Upper lobe of left lung (tissue), 6 donors: ENCODE measurements around the gene ERGIC2. TPM values are rescaled to one million over a fixed set of nuclear protein-coding genes. Genes with fewer than 3 reads are reported as not detected.

ENCODE experiments used
- ATAC-seq, 2 donors: fragments of 200-7000 bp; cut with Tn5 transposase; one replicate each; pipeline ENCODE4 v1.9.1; 2022; ENCODE audit warnings: mild to moderate bottlenecking in 2 of 2, moderate library complexity in 2 of 2; ENCODE audit not compliant: low FRiP score in 2 of 2
- DNase-seq, 2 donors: peaks; one replicate each; pipeline ENCODE4 v3.0.0-alpha.2; 2019 to 2020
- H3K27ac ChIP-seq, 4 donors: fragments of 200-600 bp; sonication (generic); one replicate each; pipeline ENCODE4 v1.5.1; 2016 to 2019
- H3K27me3 ChIP-seq, 4 donors: fragments of 200-600 bp; sonication (generic); one replicate each; pipeline ENCODE4 v1.5.1; 2017 to 2019
- H3K36me3 ChIP-seq, 4 donors: fragments of 200-600 bp; sonication (generic); one replicate each; pipeline ENCODE4 v1.5.1; 2016 to 2019
- H3K4me1 ChIP-seq, 4 donors: fragments of 200-600 bp; sonication (generic); one replicate each; pipeline ENCODE4 v1.5.1; 2018 to 2019
- H3K4me3 ChIP-seq, 4 donors: fragments of 200-600 bp; sonication (generic); one replicate each; pipeline ENCODE4 v1.5.1; 2017 to 2019; ENCODE audit warnings: mild to moderate bottlenecking in 2 of 4, moderate library complexity in 1 of 4
- H3K9me3 ChIP-seq, 4 donors: fragments of 200-600 bp; sonication (generic); one replicate each; pipeline ENCODE4 v1.5.1; 2018 to 2019
- EP300 ChIP-seq, 4 donors: sonication (generic); formaldehyde crosslinking; IDR thresholded peaks; one replicate each; pipeline ENCODE4 v1.5.1; 2017; ENCODE audit warnings: antibody characterized with exemption in 4 of 4, control low read depth in 2 of 4
- POLR2A ChIP-seq, 4 donors: fragments of 450-650 bp; IDR thresholded peaks; one replicate each; pipeline ENCODE4 v1.5.1; 2016 to 2017; ENCODE audit warnings: antibody characterized with exemption in 4 of 4, mild to moderate bottlenecking in 2 of 4
- POLR2AphosphoS5 ChIP-seq, 2 donors: sonication (generic); formaldehyde crosslinking; IDR thresholded peaks; one replicate each; pipeline ENCODE4 v1.5.1; 2017; ENCODE audit warnings: antibody characterized with exemption in 2 of 2
- WGBS, 2 donors: methylation state at CpG; one replicate each; pipeline ENCODE4 v1.1.5; 2017 to 2018; 5-methylcytosine and 5-hydroxymethylcytosine counted together
- total RNA-seq, 6 donors: library from RNA; depleted of rRNA in 4 of 6; stranded (reverse); fragments of >200 nt in 4 of 6; gene quantifications; one replicate each; pipeline versions ENCODE4 v1.1.0 to v1.2.1, GENCODE V29; 2016 to 2021
- TF ChIP-seq, protein P1 (sequence below), 6 experiments: fragments of 450-650 bp in 4 of 6; fragments of 200-600 bp in 2 of 6; sonication (generic) in 2 of 6; IDR thresholded peaks; one replicate each; pipeline ENCODE4 v1.5.1; 2016 to 2019; ENCODE audit warnings: antibody characterized with exemption in 6 of 6
- donor health status: DM: no; HTN: no; CAD: no; lungs with moderate emphysema.
- donor health status: DM: no; HTN: yes; CAD: no; lungs with severe emphysema.

Gene ERGIC2
- total RNA-seq, 6 donors from 2014 or later = 9.4 to 64.7 (median 41.3) TPM

- no peaks in the 10 kb centered on the region for H3K27me3 ChIP-seq
- TF ChIP-seq POLR2AphosphoS5 (IDR thresholded peaks at IDR 0.05) = no peak
- no peak for TF ChIP-seq POLR2A (IDR thresholded peaks at IDR 0.05)
- no peak for TF ChIP-seq EP300 (IDR thresholded peaks at IDR 0.05)
- H3K4me3 ChIP-seq = no peak overlapping the region
- H3K9me3 ChIP-seq = no peaks in the 10 kb centered on the region
- H3K27ac ChIP-seq = no peak overlapping the region
- H3K4me1 ChIP-seq = peaks cover 12 to 22% (median 13%) of the 10 kb centered on the region in 4 donors
- WGBS, 2 donors = 92 to 96% methylated on average over 2 of the region's 2 CpGs
- no peak for DNase-seq
- H3K36me3 ChIP-seq = peaks cover 0 to 3% (median 0%) of the 10 kb centered on the region in 4 donors
- no peak for ATAC-seq
These were observed 1.3 kb upstream of the ERGIC2 start for GRCh38 chr12:29382251-29382650.

DNA sequence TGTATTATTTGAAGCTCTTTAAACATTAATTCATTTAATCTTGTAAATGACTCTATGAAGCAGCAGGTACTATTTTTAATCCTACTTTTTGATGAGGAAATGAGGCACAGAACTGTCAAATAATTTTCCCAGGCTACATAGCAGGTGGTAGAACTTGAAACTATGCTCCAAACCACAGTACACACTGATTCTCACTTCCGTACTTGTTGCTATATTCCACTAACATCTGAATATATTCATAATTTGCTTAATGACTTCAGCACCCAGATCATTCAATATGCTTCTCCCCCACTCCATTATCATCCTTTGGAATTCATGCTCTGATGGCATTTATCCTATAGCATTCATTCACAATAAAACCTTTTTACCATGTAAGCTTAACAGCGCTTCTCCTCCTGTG lies 4.9 kb downstream of the ERGIC2 start:
- TF ChIP-seq, protein P1, sequence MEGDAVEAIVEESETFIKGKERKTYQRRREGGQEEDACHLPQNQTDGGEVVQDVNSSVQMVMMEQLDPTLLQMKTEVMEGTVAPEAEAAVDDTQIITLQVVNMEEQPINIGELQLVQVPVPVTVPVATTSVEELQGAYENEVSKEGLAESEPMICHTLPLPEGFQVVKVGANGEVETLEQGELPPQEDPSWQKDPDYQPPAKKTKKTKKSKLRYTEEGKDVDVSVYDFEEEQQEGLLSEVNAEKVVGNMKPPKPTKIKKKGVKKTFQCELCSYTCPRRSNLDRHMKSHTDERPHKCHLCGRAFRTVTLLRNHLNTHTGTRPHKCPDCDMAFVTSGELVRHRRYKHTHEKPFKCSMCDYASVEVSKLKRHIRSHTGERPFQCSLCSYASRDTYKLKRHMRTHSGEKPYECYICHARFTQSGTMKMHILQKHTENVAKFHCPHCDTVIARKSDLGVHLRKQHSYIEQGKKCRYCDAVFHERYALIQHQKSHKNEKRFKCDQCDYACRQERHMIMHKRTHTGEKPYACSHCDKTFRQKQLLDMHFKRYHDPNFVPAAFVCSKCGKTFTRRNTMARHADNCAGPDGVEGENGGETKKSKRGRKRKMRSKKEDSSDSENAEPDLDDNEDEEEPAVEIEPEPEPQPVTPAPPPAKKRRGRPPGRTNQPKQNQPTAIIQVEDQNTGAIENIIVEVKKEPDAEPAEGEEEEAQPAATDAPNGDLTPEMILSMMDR (IDR thresholded peaks at IDR 0.05) = no peak
- TF ChIP-seq POLR2A (IDR thresholded peaks at IDR 0.05) (no peak), EP300 (IDR thresholded peaks at IDR 0.05) (no peak), POLR2AphosphoS5 (IDR thresholded peaks at IDR 0.05) (no peak)
- DNase-seq (no peak), ATAC-seq (no peak)
- Histone ChIP-seq H3K36me3 (peaks cover 0 to 4% (median 1%) of the 10 kb centered on the region in 4 donors), H3K27ac (no peak overlapping the region), H3K9me3 (no peaks in the 10 kb centered on the region), H3K4me3 (no peak overlapping the region), H3K4me1 (peaks cover 10 to 22% (median 12%) of the 10 kb centered on the region in 4 donors), H3K27me3 (no peaks in the 10 kb centered on the region)
- whole genome bisulfite sequencing, 2 donors = 93 to 96% methylated on average over 2 of the region's 2 CpGs

- Histone ChIP-seq H3K27me3 (no peaks in the 10 kb centered on the region), H3K27ac (no peak overlapping the region), H3K4me1 (peaks cover 8 to 18% (median 9%) of the 10 kb centered on the region in 4 donors), H3K36me3 (peaks cover 0 to 16% (median 1%) of the 10 kb centered on the region in 4 donors), H3K9me3 (no peaks in the 10 kb centered on the region), H3K4me3 (no peak overlapping the region)
- ATAC-seq = no peak
- 64 to 80% methylated on average over 4 of the region's 4 CpGs for WGBS, 2 donors
- TF ChIP-seq, protein P1 (IDR thresholded peaks at IDR 0.05) = no peak
- TF ChIP-seq EP300 (IDR thresholded peaks at IDR 0.05) (no peak), POLR2A (IDR thresholded peaks at IDR 0.05) (no peak), POLR2AphosphoS5 (IDR thresholded peaks at IDR 0.05) (no peak)
- DNase-seq = no peak
These were observed 6.1 kb downstream of the ERGIC2 start for GRCh38 chr12:29374913-29375312.

- ATAC-seq (no peak), DNase-seq (no peak)
- no peak overlapping the region for H3K27ac ChIP-seq
- peaks cover 0 to 25% (median 1%) of the 10 kb centered on the region in 4 donors for H3K36me3 ChIP-seq
- no peaks in the 10 kb centered on the region for H3K9me3 ChIP-seq
- no peaks in the 10 kb centered on the region for H3K27me3 ChIP-seq
- H3K4me1 ChIP-seq = peaks cover 0 to 9% (median under 1%) of the 10 kb centered on the region in 4 donors
- WGBS, 2 donors = 91 to 93% methylated on average over 2 of the region's 2 CpGs
- TF ChIP-seq POLR2AphosphoS5 (IDR thresholded peaks at IDR 0.05) (no peak), EP300 (IDR thresholded peaks at IDR 0.05) (no peak), POLR2A (IDR thresholded peaks at IDR 0.05) (no peak)
- TF ChIP-seq, protein P1 (IDR thresholded peaks at IDR 0.05) = no peak
- H3K4me3 ChIP-seq = no peak overlapping the region
These were observed 7.0 kb downstream of the ERGIC2 start for GRCh38 chr12:29374012-29374411.

GRCh38 chr12:29365091-29365490 lies 15.9 kb downstream of the ERGIC2 start:
- H3K27ac ChIP-seq = no peak overlapping the region
- no peak for DNase-seq
- no peaks in the 10 kb centered on the region for H3K4me1 ChIP-seq
- TF ChIP-seq POLR2AphosphoS5 (IDR thresholded peaks at IDR 0.05) = no peak
- TF ChIP-seq POLR2A (IDR thresholded peaks at IDR 0.05) = no peak
- no peak for TF ChIP-seq EP300 (IDR thresholded peaks at IDR 0.05)
- TF ChIP-seq, protein P1 (IDR thresholded peaks at IDR 0.05) = no peak
- no peaks in the 10 kb centered on the region for H3K27me3 ChIP-seq
- peaks cover 0 to 64% (median 13%) of the 10 kb centered on the region in 4 donors for H3K36me3 ChIP-seq
- H3K9me3 ChIP-seq = no peaks in the 10 kb centered on the region
- no peak overlapping the region for H3K4me3 ChIP-seq
- no peak for ATAC-seq
- WGBS, 2 donors = 98% methylated on average over 2 of the region's 2 CpGs
